H1 (cell line): ENCODE data around the gene WIPF1.

Source experiments
- CHD2 ChIP-seq: IDR thresholded peaks from 2 replicates; pipeline ENCODE4 v1.6.1; 2012; ENCODE audit warnings: low read length, improper control_type of control experiment
- EZH2 ChIP-seq: fragments of 200-600 bp; sonication (generic); IDR thresholded peaks from 2 replicates; pipeline ENCODE4 v1.7.1; 2012; ENCODE audit warnings: low read depth, mild to moderate bottlenecking, moderate library complexity, low read length, inconsistent platforms; ENCODE audit not compliant: severe bottlenecking
- MAFK ChIP-seq: IDR thresholded peaks from 2 replicates; pipeline ENCODE4 v1.6.1; 2012; ENCODE audit warnings: low read depth, mild to moderate bottlenecking, improper control_type of control experiment, low read length
- NRF1 ChIP-seq: IDR thresholded peaks from 2 replicates; pipeline ENCODE4 v1.6.1; 2011; ENCODE audit warnings: mild to moderate bottlenecking, low read depth, low read length, improper control_type of control experiment
- POLR2A ChIP-seq, 2 experiments: IDR thresholded peaks; 1 replicate in 1 of 2; 2 replicates in 1 of 2; pipeline ENCODE4 v1.6.1; 2011; ENCODE audit warnings: low read depth in 2 of 2, low read length in 2 of 2, mild to moderate bottlenecking in 2 of 2; ENCODE audit errors: control extremely low read depth in 1 of 2
- RNF2 ChIP-seq: fragments of 200-900, 300-1000 bp; sonication (generic); IDR thresholded peaks from 2 replicates; pipeline ENCODE4 v1.7.1; 2016; ENCODE audit warnings: borderline replicate concordance, low read depth, mild to moderate bottlenecking, antibody characterized with exemption, low read length; ENCODE audit not compliant: poor library complexity, severe bottlenecking; ENCODE audit errors: missing control alignments
- SP1 ChIP-seq: IDR thresholded peaks from 2 replicates; pipeline ENCODE4 v1.6.1; 2011; ENCODE audit warnings: low read depth, low read length
- TF ChIP-seq, protein P1 (sequence below), 3 experiments: IDR thresholded peaks; 1 replicate in 2 of 3; 2 replicates in 1 of 3; pipeline versions ENCODE4 v1.5.1 to v1.6.1; 2011; ENCODE audit warnings: low read length in 3 of 3, mild to moderate bottlenecking in 3 of 3, inconsistent platforms in 2 of 3, low read depth in 1 of 3, moderate library complexity in 1 of 3; ENCODE audit not compliant: insufficient read depth in 1 of 3; ENCODE audit errors: control extremely low read depth in 1 of 3

DNA sequence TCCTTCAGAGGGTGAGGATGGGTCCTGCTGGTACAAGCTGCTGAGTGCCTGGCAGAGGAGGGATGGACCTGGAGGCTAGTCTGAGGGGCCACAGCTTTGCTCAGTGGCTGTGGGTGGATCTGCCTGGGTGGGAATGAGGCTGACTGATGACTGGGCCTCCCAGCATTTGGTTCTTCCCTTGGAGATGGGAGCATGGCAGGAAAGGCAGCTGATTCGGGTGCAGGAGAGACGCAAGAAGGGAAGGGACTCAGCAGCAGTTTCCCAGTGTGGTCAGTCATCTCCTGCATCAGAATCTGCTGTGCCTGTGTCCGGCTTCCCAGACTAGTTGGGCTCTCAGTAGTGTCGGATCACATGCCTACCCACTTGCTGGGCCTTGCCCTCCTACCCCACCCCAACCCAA is 7.3 kb downstream of the WIPF1 start:
- TF ChIP-seq RNF2 (no peak), SP1 (no peak), NRF1 (no peak), MAFK (no peak), POLR2A (IDR thresholded peaks at IDR 0.05; ENCODE audit: control extremely low read depth in 1 of 2, low read depth in 2 of 2, low read length in 2 of 2) (no peak), CHD2 (no peak), EZH2 (no peak)
- TF ChIP-seq, protein P1, sequence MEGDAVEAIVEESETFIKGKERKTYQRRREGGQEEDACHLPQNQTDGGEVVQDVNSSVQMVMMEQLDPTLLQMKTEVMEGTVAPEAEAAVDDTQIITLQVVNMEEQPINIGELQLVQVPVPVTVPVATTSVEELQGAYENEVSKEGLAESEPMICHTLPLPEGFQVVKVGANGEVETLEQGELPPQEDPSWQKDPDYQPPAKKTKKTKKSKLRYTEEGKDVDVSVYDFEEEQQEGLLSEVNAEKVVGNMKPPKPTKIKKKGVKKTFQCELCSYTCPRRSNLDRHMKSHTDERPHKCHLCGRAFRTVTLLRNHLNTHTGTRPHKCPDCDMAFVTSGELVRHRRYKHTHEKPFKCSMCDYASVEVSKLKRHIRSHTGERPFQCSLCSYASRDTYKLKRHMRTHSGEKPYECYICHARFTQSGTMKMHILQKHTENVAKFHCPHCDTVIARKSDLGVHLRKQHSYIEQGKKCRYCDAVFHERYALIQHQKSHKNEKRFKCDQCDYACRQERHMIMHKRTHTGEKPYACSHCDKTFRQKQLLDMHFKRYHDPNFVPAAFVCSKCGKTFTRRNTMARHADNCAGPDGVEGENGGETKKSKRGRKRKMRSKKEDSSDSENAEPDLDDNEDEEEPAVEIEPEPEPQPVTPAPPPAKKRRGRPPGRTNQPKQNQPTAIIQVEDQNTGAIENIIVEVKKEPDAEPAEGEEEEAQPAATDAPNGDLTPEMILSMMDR (IDR thresholded peaks at IDR 0.05; ENCODE audit: control extremely low read depth in 1 of 3, insufficient read depth in 1 of 3, low read depth in 1 of 3, low read length in 3 of 3), result no peak
